ENCODE data around the gene CYTH1. TPM values are rescaled to one million over a fixed set of nuclear protein-coding genes. Genes with fewer than 3 reads are reported as not detected.

CYTH1 gene
- polyA plus RNA-seq, 4 donors, result 37.6 to 46.3 (median 38.9) TPM

DNA sequence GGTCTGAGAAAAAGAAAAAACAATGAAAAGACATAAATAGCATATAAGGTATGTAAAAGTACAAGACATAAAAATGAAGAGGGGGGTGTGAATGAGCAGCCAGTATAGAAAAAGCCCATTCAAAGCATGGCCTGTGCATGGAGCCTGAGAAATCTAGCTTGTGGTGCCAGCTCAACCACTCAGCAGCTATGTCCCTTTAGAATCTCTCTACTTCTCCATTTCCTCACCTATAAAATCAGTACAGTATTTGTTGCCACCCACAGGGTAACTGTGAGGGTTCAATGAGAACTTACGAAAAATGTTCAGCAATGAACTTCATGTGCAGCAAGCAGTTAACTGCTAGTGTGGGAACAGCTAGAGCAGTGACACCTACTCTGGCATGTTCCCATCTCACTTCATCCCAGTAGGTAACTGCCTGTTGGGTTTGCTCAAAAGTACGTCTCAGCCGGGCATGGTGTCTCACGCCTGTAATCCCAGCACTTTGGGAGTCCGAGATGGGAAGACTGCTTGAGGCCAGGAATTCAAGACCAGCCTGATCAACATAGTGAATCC, 15.3 kb downstream of the CYTH1 start:
- Histone ChIP-seq H3K4me3 (ENCODE audit: low read depth in 1 of 3, low read length in 3 of 3) (no peak overlapping the region), H3K9me3 (ENCODE audit: control insufficient read depth in 2 of 2, insufficient read depth in 1 of 2, low read depth in 1 of 2, low read length in 1 of 2) (no peaks in the 10 kb centered on the region), H3K4me1 (ENCODE audit: control insufficient read depth in 3 of 3, insufficient read depth in 2 of 3, low read depth in 1 of 3, low read length in 2 of 3) (peaks cover 0 to 18% (median 0%) of the 10 kb centered on the region in 3 donors), H3K36me3 (ENCODE audit: control insufficient read depth in 3 of 3, insufficient read depth in 2 of 3, low read depth in 1 of 3, low read length in 3 of 3) (peaks cover 0 to 4% (median 0%) of the 10 kb centered on the region in 3 donors), H3K27me3 (ENCODE audit: control insufficient read depth in 3 of 3, insufficient read depth in 3 of 3, low read length in 3 of 3) (no peaks in the 10 kb centered on the region), H3K27ac (ENCODE audit: low read depth in 1 of 3, low read length in 2 of 3) (no peak overlapping the region)
- 87 to 98% (median 91%) methylated on average over 5 of the region's 5 CpGs for WGBS, 3 donors
- FAIRE-seq (no peak), DNase-seq (no peak)

DNA sequence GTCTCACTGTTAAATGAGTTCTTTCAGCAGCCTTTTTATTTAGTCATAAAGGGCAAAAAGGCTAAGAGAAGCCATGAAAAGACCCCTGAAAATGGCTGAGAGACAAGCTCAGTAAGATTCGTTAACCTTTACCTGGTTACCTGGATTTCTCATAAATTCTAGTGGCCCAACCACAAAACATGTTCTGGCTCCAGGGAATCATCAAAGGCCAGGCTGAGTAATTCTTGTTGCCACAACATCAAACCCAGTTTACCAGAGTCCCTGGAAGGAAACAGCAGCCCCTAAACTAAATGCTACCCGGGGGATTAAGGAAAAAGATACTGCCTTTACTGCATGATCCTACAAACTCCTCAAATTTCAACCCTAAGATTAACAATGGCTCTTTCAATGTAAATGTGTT, 15.8 kb downstream of the CYTH1 start:
- WGBS, 3 donors, result 62 to 78% (median 70%) methylated on average over 2 of the region's 2 CpGs
- FAIRE-seq (no peak), DNase-seq (no peak)
- H3K27me3 ChIP-seq (ENCODE audit: control insufficient read depth in 3 of 3, insufficient read depth in 3 of 3, low read length in 3 of 3), result no peaks in the 10 kb centered on the region
- H3K27ac ChIP-seq (ENCODE audit: low read depth in 1 of 3, low read length in 2 of 3), result no peak overlapping the region
- H3K36me3 ChIP-seq (ENCODE audit: control insufficient read depth in 3 of 3, insufficient read depth in 2 of 3, low read depth in 1 of 3, low read length in 3 of 3), result peaks cover 0 to 4% (median 0%) of the 10 kb centered on the region in 3 donors
- H3K9me3 ChIP-seq (ENCODE audit: control insufficient read depth in 2 of 2, insufficient read depth in 1 of 2, low read depth in 1 of 2, low read length in 1 of 2), result no peaks in the 10 kb centered on the region
- H3K4me1 ChIP-seq (ENCODE audit: control insufficient read depth in 3 of 3, insufficient read depth in 2 of 3, low read depth in 1 of 3, low read length in 2 of 3), result peaks cover 0 to 18% (median 0%) of the 10 kb centered on the region in 3 donors
- H3K4me3 ChIP-seq (ENCODE audit: low read depth in 1 of 3, low read length in 3 of 3), result no peak overlapping the region

DNA sequence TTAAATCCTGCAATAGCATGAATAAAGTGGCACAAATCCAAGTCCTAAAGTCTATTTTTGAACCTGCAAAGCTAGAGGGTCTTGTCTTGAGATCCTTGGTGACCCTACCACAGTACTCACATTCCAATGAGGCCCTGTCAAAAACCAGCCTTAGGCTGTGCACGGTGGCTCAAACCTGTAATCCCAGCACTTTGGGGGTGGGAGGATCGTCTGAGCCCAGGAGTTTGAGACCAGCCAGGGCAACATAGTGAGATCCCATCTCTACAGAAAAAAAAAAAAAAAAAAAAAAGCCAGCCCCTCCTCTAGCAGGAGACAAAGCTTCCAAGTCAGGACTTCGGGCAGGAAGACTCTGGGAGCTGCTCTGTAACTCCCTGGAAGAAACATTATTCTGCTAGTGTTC, 16.3 kb downstream of the CYTH1 start:
- DNase-seq (no peak), FAIRE-seq (no peak)
- peaks cover 0 to 4% (median 0%) of the 10 kb centered on the region in 3 donors for H3K36me3 ChIP-seq (ENCODE audit: control insufficient read depth in 3 of 3, insufficient read depth in 2 of 3, low read depth in 1 of 3, low read length in 3 of 3)
- peaks cover 0 to 18% (median 0%) of the 10 kb centered on the region in 3 donors for H3K4me1 ChIP-seq (ENCODE audit: control insufficient read depth in 3 of 3, insufficient read depth in 2 of 3, low read depth in 1 of 3, low read length in 2 of 3)
- WGBS, 3 donors, result 75 to 83% (median 78%) methylated on average over 3 of the region's 3 CpGs
- H3K27ac ChIP-seq (ENCODE audit: low read depth in 1 of 3, low read length in 2 of 3), result no peak overlapping the region
- H3K4me3 ChIP-seq (ENCODE audit: low read depth in 1 of 3, low read length in 3 of 3), result no peak overlapping the region
- H3K9me3 ChIP-seq (ENCODE audit: control insufficient read depth in 2 of 2, insufficient read depth in 1 of 2, low read depth in 1 of 2, low read length in 1 of 2), result no peaks in the 10 kb centered on the region
- no peaks in the 10 kb centered on the region for H3K27me3 ChIP-seq (ENCODE audit: control insufficient read depth in 3 of 3, insufficient read depth in 3 of 3, low read length in 3 of 3)

DNA sequence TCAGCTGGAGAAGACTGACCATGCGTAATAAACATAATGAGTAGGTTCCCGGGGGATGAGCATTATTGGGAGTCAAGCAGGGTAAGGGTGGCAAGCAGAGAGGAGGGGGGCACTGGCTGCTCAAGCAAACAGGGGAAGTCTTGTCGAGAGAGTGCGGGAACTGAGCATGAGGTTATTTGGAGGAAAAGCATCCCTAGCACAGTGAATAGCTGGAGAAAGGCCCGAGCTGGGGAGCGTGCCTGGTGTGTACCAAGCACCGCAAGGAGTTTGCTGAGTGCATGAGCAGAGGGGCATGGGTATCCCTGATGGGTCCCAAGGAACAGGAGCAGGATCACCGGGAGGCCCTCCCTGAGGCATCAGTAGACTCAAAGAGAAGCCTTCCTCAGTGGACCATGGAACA, 17.2 kb downstream of the CYTH1 start:
- no peaks in the 10 kb centered on the region for H3K27me3 ChIP-seq (ENCODE audit: control insufficient read depth in 3 of 3, insufficient read depth in 3 of 3, low read length in 3 of 3)
- peaks cover 0 to 18% (median 0%) of the 10 kb centered on the region in 3 donors for H3K4me1 ChIP-seq (ENCODE audit: control insufficient read depth in 3 of 3, insufficient read depth in 2 of 3, low read depth in 1 of 3, low read length in 2 of 3)
- H3K36me3 ChIP-seq (ENCODE audit: control insufficient read depth in 3 of 3, insufficient read depth in 2 of 3, low read depth in 1 of 3, low read length in 3 of 3), result peaks cover 0 to 4% (median 0%) of the 10 kb centered on the region in 3 donors
- no peaks in the 10 kb centered on the region for H3K9me3 ChIP-seq (ENCODE audit: control insufficient read depth in 2 of 2, insufficient read depth in 1 of 2, low read depth in 1 of 2, low read length in 1 of 2)
- no peak for FAIRE-seq
- WGBS, 3 donors, result 90 to 96% (median 93%) methylated on average over 8 of the region's 8 CpGs
- no peak overlapping the region for H3K27ac ChIP-seq (ENCODE audit: low read depth in 1 of 3, low read length in 2 of 3)
- no peak overlapping the region for H3K4me3 ChIP-seq (ENCODE audit: low read depth in 1 of 3, low read length in 3 of 3)
- no peak for DNase-seq

DNA sequence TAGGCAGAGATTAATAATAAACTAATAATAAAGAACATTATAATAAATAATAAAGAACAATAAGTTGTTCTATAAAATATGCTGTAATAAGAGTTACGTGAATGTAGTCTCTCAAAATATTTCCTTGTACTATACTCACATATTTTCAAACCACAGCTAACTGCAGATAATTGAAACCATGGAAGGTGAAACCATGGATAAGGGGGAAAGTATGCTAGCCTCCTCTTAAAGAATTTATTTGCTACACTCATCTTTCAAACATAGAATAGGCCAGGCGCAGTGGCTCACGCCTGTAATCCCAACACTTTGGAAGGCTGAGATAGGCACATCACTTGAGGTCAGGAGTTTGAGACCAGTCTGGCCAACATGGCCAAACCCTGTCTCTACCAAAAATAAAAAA, 18.5 kb downstream of the CYTH1 start:
- Histone ChIP-seq H3K27me3 (ENCODE audit: control insufficient read depth in 3 of 3, insufficient read depth in 3 of 3, low read length in 3 of 3) (no peaks in the 10 kb centered on the region), H3K36me3 (ENCODE audit: control insufficient read depth in 3 of 3, insufficient read depth in 2 of 3, low read depth in 1 of 3, low read length in 3 of 3) (no peaks in the 10 kb centered on the region), H3K27ac (ENCODE audit: low read depth in 1 of 3, low read length in 2 of 3) (no peak overlapping the region), H3K4me3 (ENCODE audit: low read depth in 1 of 3, low read length in 3 of 3) (no peak overlapping the region), H3K4me1 (ENCODE audit: control insufficient read depth in 3 of 3, insufficient read depth in 2 of 3, low read depth in 1 of 3, low read length in 2 of 3) (peaks cover 0 to 20% (median 3%) of the 10 kb centered on the region in 3 donors), H3K9me3 (ENCODE audit: control insufficient read depth in 2 of 2, insufficient read depth in 1 of 2, low read depth in 1 of 2, low read length in 1 of 2) (no peaks in the 10 kb centered on the region)
- no peak for DNase-seq
- WGBS, 3 donors, result 93 to 96% (median 95%) methylated on average over 3 of the region's 3 CpGs
- FAIRE-seq, result no peak

DNA sequence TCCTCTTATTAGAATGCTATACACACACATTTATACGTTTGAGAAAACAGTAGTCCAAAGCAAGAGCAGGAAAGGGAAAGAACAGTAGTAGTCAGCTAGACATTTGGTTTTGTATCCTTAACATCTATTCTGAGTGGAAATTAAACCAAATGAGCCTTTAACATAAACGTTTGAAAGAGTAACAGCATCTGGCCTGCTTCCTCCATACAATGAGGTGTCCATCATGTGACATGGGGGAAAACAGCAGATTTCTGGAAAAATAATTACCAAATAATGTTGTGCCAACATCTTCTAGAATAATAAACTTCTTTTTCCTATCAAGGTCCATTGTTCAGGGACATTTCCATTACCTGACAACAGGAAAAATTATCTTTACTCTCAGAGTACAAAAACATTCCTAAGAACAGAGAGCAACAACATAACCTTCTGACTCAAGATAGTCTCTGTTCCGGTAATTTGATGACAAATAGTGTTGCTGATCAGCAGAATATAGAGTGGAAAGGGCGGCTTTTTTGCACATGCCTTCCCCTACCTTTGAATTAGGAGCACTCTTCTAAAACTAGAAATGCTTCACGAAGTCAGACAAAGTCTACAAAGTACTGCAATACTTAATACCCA, 20.2 kb downstream of the CYTH1 start:
- H3K36me3 ChIP-seq (ENCODE audit: control insufficient read depth in 3 of 3, insufficient read depth in 2 of 3, low read depth in 1 of 3, low read length in 3 of 3), result no peaks in the 10 kb centered on the region
- H3K4me3 ChIP-seq (ENCODE audit: low read depth in 1 of 3, low read length in 3 of 3), result no peak overlapping the region
- peak overlapping the region in 1 of 3 donors; percentile 70 for H3K27ac ChIP-seq (ENCODE audit: low read depth in 1 of 3, low read length in 2 of 3)
- FAIRE-seq (no peak), DNase-seq (no peak)
- 45 to 53% (median 51%) methylated on average over 5 of the region's 5 CpGs for WGBS, 3 donors
- no peaks in the 10 kb centered on the region for H3K27me3 ChIP-seq (ENCODE audit: control insufficient read depth in 3 of 3, insufficient read depth in 3 of 3, low read length in 3 of 3)
- H3K4me1 ChIP-seq (ENCODE audit: control insufficient read depth in 3 of 3, insufficient read depth in 2 of 3, low read depth in 1 of 3, low read length in 2 of 3), result peaks cover 0 to 20% (median 3%) of the 10 kb centered on the region in 3 donors
- H3K9me3 ChIP-seq (ENCODE audit: control insufficient read depth in 2 of 2, insufficient read depth in 1 of 2, low read depth in 1 of 2, low read length in 1 of 2), result no peaks in the 10 kb centered on the region

DNA sequence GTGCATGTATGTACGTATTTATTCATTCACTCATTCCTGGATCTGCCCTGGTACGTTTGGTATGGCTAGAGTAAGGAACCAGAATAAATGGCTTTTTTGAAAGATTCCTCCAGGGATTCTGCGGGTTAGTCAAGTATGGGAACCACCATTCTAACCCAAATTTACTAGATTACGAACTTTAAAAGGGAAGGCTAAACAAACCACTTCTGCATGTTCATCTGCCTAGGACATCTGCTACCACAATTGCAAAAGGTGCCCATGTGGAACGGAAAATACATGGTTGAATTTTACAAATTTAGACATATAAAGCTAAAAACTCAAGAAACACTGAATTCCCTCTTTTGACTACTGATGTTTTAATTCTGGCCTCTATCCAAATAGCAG, 22.1 kb downstream of the CYTH1 start:
- WGBS, 3 donors, result 75 to 91% (median 88%) methylated on average over 5 of the region's 5 CpGs
- no peaks in the 10 kb centered on the region for H3K27me3 ChIP-seq (ENCODE audit: control insufficient read depth in 3 of 3, insufficient read depth in 3 of 3, low read length in 3 of 3)
- no peak overlapping the region for H3K4me3 ChIP-seq (ENCODE audit: low read depth in 1 of 3, low read length in 3 of 3)
- H3K27ac ChIP-seq (ENCODE audit: low read depth in 1 of 3, low read length in 2 of 3), result peak overlapping the region in 2 of 3 donors; percentile 24 to 86
- no peaks in the 10 kb centered on the region for H3K36me3 ChIP-seq (ENCODE audit: control insufficient read depth in 3 of 3, insufficient read depth in 2 of 3, low read depth in 1 of 3, low read length in 3 of 3)
- DNase-seq, result no peak
- no peaks in the 10 kb centered on the region for H3K9me3 ChIP-seq (ENCODE audit: control insufficient read depth in 2 of 2, insufficient read depth in 1 of 2, low read depth in 1 of 2, low read length in 1 of 2)
- FAIRE-seq, result no peak
- H3K4me1 ChIP-seq (ENCODE audit: control insufficient read depth in 3 of 3, insufficient read depth in 2 of 3, low read depth in 1 of 3, low read length in 2 of 3), result peaks cover 0 to 16% (median 3%) of the 10 kb centered on the region in 3 donors

DNA sequence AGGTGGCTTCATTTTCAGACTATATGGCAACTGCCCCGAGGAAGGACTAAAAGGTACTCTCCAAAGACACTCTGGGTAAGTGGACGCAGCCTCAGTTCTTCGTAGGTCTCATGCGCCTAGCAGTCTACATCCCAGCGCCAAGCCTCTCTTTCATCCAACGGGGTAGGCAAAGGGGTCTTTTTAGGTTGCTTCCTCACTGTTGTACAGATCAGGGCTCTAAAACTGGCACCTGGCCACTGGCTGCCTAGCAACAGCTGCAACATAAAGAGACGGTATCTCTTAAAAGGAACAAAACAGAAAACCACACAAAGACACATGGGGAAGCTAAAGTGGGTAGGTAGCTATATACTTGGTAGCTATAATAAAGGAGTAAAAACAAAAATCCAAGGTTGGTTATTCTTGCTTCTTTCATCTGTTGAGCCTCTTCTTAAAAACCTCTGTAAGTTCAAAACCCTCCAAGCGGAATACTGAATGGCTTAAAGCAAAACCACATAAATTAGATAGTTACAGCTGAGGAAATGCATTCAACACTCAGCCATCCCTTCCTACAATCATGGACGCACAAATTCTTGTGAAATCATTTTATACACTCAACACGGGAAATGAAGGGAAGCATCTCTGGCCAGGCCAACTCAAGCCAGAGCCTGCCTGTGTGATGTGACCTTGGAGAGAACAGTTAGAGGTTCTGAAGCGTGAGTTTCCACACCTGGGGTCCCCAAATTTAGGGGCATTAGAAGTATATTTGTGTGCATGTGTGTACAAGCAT, 22.7 kb downstream of the CYTH1 start:
- WGBS, 3 donors, result 55 to 63% (median 57%) methylated on average over 11 of the region's 11 CpGs
- no peak overlapping the region for H3K4me3 ChIP-seq (ENCODE audit: low read depth in 1 of 3, low read length in 3 of 3)
- H3K4me1 ChIP-seq (ENCODE audit: control insufficient read depth in 3 of 3, insufficient read depth in 2 of 3, low read depth in 1 of 3, low read length in 2 of 3), result peaks cover 0 to 10% (median 3%) of the 10 kb centered on the region in 3 donors
- no peaks in the 10 kb centered on the region for H3K27me3 ChIP-seq (ENCODE audit: control insufficient read depth in 3 of 3, insufficient read depth in 3 of 3, low read length in 3 of 3)
- no peaks in the 10 kb centered on the region for H3K36me3 ChIP-seq (ENCODE audit: control insufficient read depth in 3 of 3, insufficient read depth in 2 of 3, low read depth in 1 of 3, low read length in 3 of 3)
- FAIRE-seq, result no peak
- peak overlapping the region in 2 of 3 donors; percentile 24 to 94 for H3K27ac ChIP-seq (ENCODE audit: low read depth in 1 of 3, low read length in 2 of 3)
- DNase-seq, result no peak
- no peaks in the 10 kb centered on the region for H3K9me3 ChIP-seq (ENCODE audit: control insufficient read depth in 2 of 2, insufficient read depth in 1 of 2, low read depth in 1 of 2, low read length in 1 of 2)

Data from small intestine (tissue), 7 donors.